ENCODE measurements around the gene GGNBP2.
"Not testable (repeated sequence)": the region's sequence is repeated elsewhere in the genome, so short reads cannot be mapped to it uniquely, and the experiment has no call there.

The GGNBP2 gene

DNA sequence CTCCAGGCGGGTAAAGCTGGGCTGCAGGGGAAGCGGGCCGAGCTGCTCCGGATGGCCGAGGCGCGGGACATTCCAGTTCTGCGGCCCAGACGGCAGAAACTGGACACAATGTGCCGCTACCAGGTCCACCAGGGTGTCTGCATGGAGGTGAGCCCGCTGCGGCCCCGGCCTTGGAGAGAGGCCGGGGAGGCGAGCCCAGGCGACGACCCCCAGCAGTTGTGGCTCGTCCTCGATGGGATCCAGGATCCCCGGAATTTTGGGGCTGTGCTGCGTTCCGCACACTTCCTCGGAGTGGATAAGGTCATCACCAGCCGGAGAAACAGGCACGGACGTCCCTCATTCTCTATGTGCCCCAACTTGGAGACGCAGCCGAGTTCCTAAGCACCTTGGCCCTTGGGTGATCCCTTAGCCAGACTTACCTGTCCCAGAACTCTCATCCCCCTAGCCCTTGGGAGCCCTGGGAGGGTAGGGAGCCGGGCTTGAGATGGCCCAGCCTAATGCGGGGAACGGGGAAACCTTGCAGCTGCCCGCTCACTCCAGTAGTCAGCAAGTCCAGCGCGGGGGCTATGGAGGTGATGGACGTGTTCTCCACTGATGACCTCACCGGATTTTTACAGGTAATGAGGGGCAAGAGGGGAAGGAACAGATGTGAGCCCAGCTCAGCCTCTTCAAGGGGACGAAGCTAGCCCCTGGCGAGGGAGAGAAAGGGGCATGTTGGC lies 57.5 kb downstream of the GGNBP2 start:
- DNase-seq (ENCODE audit: low read depth) = no peak

DNA sequence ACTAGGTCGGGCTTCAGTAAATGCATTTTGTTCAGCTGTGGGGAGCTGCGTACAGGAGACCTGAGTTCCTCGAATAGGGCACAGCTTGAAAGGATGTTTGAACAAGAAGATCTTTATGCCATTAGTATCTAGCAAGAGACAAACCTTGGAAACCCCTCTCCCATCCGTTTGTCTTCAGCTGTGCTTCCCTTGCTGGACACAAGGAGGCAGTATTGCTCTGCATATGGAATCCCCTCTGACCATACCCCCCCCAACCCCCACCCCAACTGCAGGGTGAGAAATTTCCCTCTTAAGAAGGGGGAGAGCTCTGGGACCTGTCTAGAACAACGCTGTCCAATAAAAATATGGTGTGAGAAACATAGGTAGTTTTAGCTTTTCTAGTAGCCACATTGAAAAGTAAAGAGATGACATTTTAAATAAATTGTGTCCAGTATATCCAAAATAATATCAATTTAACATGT lies 58.2 kb downstream of the GGNBP2 start:
- DNase-seq (ENCODE audit: low read depth) = no peak

DNA sequence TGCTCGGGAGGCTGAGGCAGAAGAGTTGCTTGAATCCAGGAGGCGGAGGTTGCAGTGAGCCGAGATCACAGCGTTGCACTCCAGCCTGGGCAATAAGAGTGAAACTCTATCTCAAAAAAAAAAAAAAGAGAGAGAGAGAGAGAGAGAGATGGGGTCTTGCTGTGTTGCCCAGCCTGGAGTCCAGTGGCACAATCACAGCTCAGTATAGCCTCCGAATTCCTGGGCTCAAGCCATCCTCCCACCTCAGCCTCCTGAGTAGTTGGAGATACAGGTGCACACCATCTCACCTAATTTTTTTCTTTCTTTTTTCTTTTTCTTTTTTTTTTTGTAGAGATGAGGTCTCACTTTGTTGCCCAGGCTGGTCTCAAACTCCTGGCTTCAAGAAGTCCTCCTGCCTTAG lies 60.3 kb downstream of the GGNBP2 start:
- DNase-seq (ENCODE audit: low read depth) = not testable (repeated sequence)

DNA sequence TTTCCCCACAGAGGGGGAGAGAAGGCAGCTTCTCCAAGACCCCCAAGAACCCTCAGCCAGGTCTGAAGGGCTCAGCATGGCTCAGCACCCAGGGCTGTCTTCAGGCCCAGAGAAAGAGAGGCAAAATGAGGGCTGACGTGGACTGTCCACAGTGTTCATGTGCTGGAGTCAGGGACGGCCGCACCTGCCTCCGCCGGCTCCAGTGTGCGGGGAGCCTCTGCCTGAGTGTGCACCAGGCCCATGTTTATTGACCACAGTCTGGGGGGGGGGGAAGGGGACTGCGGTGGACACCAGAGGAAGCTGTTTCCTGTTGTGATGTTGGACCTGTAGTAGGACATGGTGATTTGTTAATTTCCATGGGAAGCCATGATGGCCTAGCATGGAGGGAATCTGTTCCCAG lies 63.6 kb downstream of the GGNBP2 start:
- DNase-seq (ENCODE audit: low read depth) = no peak

DNA sequence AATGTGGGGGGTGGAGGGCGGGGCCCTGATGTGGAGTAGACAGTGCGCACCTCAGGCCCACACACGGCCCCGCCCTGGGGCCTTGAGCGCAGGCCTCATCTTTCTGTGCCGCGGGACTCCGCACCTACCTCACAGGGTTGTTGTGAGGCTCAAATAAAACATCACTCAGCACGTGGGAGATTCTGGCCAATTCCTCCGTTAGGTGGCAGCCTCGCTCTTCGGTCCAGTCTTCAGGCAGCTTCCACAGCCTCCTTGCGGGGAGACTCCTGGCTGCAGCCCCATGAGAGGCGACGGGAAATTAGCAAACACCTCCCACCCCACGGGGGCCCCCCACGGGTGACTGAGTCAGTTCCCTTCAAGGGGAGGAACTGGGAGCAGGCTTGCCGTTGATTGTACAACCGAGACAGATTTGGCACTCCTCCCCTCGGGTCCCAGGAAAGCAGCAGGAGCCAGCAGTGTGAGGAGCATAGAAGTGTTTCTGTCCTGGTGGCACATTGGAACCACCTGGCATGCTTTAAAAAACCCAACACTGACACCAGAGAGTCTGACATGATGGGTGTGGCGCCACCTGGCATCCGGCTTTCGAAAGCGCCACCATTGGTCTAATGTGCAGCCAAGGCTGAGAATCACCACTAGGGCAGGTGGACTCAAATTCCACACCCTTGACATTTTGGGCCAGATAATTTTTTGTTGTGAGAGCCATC lies 64.2 kb downstream of the GGNBP2 start:
- no peak for DNase-seq (ENCODE audit: low read depth)

DNA sequence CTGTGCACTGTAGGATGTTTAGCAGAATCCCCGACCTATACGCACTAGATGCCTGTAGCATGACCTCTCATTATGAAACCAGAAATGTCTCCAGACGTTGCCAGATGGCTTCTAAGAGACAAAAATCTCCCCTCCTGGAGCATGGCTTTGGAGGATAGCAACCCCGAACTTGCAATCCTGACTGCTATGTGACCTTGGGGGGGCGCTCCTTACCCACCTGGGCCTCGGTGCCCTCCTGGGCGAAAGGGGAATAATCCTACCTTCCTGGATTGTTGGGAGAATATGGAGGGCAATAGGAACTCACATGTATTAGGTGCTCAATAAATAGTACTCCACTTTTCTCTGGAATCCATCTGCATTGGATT lies 64.8 kb downstream of the GGNBP2 start:
- DNase-seq (ENCODE audit: low read depth) = no peak

DNA sequence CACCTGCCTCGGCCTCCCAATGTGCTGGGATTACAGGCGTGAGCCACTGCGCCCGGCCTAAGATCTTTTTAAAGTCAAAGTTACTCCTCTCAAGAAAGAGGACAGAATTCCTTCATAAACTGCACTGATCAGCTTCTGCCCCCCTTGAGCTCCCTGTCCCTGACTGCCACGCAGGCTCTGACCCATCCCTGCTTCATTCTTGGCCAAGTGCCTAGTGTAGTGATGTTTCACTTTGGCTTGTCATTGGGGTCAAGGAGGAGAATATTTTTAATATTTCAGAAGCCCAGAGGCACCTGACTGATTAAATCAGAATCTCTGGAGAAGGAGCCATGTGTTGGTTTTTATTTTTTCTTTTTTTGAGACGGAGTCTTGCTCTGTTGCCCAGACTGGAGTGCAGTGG lies 65.8 kb downstream of the GGNBP2 start:
- no peak for DNase-seq (ENCODE audit: low read depth)

DNA sequence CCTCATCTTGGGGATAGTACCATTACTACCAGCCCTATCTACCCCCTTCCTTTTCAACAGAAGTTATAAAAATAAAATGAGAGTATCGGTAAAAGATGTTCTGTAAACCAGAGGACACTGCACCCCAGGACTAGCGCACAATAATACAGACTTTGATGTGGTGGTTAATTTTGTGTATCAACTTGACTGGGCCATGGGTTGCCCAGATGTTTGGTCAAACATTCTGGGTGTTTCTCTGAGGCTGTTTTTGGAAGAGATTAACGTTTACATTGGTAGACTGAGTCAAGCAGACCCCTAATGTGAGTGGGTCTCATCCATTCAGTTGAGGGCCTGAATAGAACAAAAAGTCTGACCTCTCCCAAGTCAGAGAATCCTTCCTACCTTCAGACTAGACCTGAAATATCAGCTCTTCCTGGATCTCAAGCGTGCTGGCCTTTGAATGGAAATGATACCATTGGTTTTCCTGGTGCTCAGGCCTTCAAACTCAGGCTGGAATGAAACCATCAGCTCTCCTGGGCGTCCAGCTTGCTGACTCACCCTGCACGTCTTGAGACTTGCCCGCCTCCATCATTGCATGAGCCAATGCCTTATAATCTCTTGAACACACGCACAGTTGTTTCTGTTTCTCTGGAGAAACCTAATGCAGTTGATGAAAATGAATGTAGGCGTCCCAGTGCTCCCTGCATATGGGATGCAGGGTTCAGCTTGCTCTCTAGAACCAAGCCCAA lies 66.8 kb downstream of the GGNBP2 start:
- DNase-seq (ENCODE audit: low read depth) = no peak

DNA sequence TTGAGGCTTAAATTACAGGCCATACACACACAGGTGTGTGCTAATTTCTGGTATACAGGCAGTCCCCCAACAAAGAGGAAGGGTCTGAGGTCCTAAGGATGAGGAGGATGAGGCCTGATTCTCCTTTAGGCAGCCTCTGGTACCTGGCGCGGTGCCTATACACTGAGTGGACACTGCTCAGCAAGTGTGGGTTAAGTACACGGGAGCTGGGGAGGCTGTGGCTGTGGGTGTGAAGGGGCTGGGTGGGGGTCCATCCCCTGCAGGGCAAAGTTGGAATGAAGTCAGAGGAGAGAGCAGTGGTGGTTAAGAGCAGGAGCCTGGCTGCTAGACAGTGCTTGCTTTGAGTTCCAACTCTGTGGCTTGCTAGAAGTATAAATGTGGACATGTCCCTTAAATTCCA lies 67.6 kb downstream of the GGNBP2 start:
- no peak for DNase-seq (ENCODE audit: low read depth)

DNA sequence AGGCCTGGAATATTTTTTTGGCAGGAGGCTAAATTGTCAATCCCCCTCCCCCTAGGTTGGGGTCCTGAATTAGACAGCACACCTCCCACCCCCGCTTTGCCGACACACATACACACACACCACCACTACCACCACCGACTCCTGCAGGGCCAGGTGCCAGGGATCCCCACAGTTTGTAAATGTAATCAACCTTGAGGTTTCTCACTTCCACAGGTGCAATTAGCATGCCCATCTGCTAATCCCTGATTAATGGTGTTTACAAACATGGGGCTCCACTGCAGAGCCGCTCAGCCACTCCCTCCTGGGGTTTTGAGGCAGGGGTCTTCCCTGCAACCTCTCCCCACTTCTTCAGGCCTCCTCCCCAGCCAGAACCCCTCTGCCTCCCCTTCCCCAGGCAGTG lies 68.4 kb downstream of the GGNBP2 start:
- DNase-seq (ENCODE audit: low read depth) = no peak

DNA sequence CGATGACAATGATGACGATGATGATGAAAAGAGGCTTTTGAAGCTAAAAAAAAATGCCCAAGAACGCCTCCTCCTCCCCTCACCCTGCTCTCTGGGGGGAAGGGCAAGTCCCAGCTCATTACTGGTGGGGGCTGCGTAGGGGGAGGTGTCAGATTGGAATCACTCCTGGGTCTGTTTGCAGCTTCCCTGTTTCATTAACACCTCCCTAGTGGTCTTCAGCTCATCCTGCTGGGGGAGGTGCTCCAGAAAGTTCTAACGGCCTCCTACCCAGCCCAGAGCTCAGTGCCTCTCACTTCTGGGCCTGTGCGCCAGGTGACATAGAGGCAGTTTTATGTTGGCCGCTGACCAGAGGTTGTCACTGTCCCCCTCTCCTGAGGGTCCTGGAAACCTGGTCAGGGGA lies 69.4 kb downstream of the GGNBP2 start:
- no peak for DNase-seq (ENCODE audit: low read depth)

DNA sequence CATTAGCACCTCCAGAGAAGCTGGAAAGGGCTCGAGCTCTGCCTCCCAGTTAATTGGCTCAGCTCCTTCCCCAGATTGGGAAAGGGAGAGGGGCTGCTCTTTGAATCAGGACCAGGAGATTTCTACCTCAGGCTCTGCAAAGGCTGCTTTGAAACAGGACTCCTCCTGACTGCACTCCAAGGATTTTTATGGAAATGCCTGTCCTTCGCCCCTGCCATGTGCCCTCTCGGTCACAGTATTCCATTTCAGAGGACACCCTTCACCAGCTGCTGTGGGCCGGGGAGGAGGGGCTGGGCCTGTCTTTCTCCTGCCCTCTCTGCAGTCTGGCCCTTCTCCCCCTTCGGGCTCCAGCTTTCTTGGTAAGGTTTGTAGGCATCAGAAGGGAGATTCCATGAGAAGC lies 70.2 kb downstream of the GGNBP2 start:
- no peak for DNase-seq (ENCODE audit: low read depth)

DNA sequence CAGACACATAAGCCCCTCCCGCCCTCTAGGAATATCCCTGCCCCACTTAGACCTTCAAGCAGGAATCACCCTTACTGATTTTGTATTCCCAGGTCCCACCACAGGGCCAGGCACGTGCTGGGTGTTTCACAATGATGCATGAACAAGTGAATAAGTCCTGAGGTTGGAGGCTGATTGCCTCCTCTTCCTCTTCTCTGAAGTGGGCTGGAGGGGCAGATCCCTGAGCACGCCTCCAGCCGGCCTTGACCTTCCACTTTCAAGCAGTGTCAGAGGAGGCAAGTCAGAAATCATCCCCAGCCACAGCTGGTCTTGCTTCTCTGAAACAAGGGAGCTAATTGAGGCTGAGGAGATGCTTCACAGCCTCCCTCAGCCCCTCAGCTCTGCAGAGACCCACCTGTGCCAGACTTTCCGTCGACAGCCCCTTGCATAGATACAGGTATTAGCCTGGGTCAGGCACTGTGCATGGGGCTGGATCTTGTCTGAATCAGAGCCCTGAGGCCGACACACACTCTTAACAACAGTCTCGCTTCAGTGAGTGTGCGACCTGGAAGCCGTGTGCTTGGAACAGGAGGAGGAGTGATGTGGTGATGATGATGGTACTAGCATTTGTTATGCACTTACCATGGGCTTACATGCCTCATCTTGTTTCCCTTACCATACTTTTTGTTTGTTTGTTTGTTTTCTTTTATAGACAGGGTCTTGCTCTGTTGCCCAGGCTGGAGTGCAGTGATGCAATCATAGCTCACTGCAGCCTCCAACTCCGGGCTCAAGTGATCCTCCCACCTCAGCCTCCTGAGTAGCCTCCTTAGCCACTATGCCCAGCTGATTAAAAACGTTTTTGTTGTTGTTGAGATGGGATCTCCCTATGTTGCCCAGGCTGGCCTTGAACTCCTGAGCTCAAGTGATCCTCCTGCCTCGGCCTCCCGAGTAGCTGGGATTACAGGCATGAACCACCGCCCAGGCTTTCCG lies 71.6 kb downstream of the GGNBP2 start:
- DNase-seq (ENCODE audit: low read depth) = no peak

DNA sequence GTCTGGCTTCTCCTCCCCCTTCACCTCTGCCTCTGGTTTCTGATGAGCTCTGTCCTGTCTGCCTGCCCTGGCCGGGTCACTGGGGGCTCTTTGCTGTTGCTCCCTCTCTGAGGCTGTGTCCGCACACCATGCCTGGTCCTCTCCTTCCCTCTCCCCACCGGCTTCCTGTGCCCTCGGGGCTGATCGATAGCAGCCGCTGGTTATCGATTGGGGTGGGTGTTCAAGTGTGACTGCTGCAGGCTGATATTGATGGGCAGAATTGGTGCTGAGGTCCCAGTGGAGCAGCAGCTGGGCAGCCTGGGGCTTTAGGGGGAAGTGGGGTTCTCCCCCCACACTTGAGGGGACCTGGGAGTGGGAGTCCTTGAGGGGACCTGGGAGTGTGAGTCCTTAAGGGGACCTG lies 73.1 kb downstream of the GGNBP2 start:
- DNase-seq (ENCODE audit: low read depth) = no peak

DNA sequence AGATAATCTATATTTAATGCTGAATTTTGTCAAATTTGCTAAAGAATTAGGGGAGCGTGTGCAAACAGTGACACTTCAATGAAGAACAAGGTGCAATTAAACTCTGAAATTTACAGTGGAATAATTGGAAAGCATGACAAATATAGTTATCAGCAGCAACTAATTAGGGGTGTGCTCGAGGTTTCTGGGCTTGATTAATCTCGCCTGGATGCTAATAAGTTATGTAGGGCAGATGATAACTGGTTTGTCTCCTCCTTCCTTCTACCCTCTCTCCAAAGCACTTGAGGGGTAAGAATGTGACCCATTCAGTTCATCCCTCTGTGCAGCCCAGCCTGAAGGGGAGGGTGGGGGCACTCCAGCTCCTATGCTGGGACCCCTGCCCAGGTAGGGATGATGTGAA lies 78.6 kb downstream of the GGNBP2 start:
- DNase-seq (ENCODE audit: low read depth) = no peak

DNA sequence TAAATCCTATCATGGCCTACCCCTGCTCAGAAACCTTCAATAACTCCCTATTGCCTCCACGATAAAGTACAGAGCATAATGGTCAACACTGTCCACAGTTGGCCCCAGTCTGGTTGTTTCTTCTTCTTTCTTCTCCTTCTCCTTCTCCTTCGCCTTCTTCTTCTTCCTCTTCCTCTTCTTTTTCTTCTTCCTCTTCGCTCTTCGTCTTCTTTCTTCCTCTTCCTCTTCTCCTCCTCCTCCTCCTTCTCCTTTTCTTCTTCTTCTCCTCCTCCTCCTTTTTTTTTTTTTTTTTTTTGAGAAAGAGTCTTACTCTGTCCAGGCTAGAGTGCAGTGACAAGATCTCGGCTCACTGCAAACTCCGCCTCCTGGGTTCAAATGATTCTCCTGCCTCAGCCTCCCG lies 80.5 kb downstream of the GGNBP2 start:
- DNase-seq (ENCODE audit: low read depth) = no peak

DNA sequence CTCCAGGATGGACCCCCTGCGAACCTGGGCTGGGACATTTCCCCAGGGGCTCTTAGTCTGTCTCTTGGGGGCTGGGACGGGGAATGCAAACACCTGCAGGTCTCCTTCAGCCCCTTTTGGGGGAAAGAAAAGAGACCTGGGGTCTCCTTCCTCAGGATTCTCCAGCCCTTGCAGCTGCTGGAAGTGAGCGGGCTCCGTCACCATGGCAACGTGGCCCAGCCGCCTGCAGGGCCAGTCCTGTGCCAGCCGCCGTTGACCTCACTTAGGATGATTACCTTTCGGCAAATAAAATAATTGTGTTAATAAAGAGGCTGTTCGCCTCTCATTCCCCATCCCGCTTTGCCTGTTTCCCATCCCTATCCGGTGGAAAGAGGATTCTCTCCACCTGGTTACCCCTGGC lies 82.4 kb downstream of the GGNBP2 start:
- DNase-seq (ENCODE audit: low read depth) = no peak

DNA sequence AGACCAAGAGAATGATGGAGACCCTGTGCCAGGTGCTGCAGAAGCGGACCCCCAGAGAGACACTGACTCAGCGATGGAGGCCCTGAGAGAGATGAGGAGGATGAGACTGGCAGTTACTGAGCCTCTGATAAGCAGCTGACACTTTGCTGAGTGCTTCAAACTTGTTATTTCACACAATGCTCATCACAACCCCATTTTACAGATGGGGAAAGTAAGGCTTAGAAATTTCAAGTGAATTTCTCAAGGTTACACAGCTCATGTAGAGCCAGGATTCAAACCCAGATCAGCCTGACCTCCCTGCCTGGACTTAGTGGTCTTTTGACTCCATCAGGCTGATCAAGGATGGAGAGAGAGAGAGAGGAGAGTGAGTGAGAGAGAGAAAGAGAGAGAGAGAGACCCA lies 83.9 kb downstream of the GGNBP2 start:
- DNase-seq (ENCODE audit: low read depth) = no peak

DNA sequence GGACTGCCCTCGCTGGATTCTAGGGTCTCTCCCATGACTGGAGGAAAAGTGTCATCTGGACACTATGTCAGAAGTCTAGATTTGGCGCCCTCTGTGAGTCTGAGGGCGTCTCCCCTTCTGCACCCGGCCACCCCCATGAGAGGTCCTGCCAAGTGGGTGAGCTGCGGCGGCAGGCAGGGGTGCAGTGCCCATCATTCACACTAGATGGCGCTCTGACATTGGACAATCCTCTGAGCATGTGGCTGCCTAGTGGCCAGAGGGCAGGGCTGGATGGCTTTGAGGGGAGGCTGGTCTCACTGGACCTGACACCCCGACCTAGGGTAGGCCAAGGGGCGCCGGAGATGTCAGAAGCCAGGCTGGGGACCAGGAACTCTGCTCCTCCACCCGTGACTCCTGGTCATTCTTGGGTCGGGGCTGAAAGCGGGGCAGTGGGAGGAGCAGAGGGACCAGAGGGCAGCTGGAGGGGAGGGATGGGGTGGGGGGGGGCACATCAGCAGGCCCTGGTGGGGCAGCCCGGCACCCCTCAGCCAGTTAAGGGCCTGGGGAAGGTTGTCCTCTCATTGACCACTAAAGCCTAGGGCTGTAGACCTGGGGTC lies 84.6 kb downstream of the GGNBP2 start:
- no peak for DNase-seq (ENCODE audit: low read depth)

DNA sequence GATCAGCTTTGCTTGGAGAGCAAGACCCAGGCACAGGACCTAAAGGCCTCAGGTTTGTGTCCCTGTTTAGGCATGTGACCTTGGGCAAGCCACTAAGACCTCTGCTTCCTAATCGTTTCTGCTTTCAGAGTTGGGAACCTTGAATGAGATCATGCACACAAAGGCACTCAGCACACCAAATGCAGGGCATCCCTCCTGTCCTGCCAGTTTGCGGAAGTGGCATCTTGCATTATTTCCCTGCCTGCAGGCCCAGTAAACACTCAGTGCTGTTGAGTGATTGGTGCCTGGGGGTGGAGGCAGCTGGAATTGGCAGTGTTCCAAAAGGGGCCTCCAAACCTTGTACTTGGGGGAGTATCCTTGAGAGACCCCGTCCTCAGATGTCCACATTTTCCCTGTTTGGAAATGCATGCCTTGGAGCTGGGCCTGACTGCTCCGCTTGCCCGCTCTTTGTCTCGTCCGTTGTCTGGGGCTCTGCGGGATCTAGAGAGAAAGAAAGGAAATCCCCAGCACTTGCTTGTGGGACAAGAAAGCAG lies 85.3 kb downstream of the GGNBP2 start:
- DNase-seq (ENCODE audit: low read depth) = no peak

DNA sequence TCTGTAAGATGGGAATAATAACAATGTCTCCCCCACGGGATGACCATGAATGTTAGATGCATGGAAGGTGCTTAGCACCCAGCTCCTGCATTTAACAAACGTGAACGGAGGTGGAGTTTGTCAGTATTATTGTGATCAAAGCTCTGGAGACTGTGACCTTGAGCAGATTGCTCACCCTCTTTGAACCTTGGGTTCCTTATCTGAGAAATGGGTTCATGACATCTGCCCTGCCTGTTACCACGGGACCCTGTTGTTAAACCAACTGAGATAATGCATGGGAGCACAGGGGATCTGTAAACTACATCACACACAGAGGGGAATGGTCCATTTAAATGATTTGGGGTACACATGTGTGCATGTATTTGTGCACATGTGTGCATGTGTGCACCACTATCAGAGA lies 86.3 kb downstream of the GGNBP2 start:
- no peak for DNase-seq (ENCODE audit: low read depth)

Measured in GM04503 (cell line).